Heart right ventricle (tissue), 16 donors: Measurements from ENCODE around the gene MYH7. TPM values are rescaled to one million over a fixed set of nuclear protein-coding genes. Genes with fewer than 3 reads are reported as not detected.

Source experiments
- ATAC-seq, 8 donors: fragments of 200-7000 bp; cut with Tn5 transposase; one replicate each; pipeline ENCODE4 v1.9.1; 2020; ENCODE audit warnings: mild to moderate bottlenecking in 8 of 8, moderate library complexity in 8 of 8, moderate number of reproducible peaks in 1 of 8
- DNase-seq, 2 donors: peaks; one replicate each; pipeline ENCODE4 v3.0.0-alpha.2; 2020
- H3K27ac ChIP-seq, 10 donors: fragments of 200-600 bp; sonication (generic) in 2 of 10; one replicate each; pipeline versions ENCODE4 v1.5.0 to v1.8.0; 2020 to 2022; ENCODE audit warnings: mild to moderate bottlenecking in 3 of 10
- H3K27me3 ChIP-seq, 7 donors: fragments of 200-600 bp; one replicate each; pipeline ENCODE4 v1.8.0; 2021 to 2022; ENCODE audit warnings: mild to moderate bottlenecking in 2 of 7
- H3K36me3 ChIP-seq, 9 donors: fragments of 200-600 bp; sonication (generic) in 1 of 9; one replicate each; pipeline versions ENCODE4 v1.5.0 to v1.8.0; 2020 to 2022; ENCODE audit warnings: mild to moderate bottlenecking in 2 of 9
- H3K4me1 ChIP-seq, 9 donors: fragments of 200-600 bp; sonication (generic) in 1 of 9; one replicate each; pipeline versions ENCODE4 v1.5.0 to v1.8.0; 2020 to 2022; ENCODE audit warnings: mild to moderate bottlenecking in 4 of 9
- H3K4me3 ChIP-seq, 10 donors: fragments of 200-600 bp; sonication (generic) in 2 of 10; one replicate each; pipeline versions ENCODE4 v1.5.0 to v1.8.0; 2020 to 2022; ENCODE audit warnings: mild to moderate bottlenecking in 7 of 10, moderate library complexity in 2 of 10
- H3K9me3 ChIP-seq, 11 donors: fragments of 200-600 bp in 10 of 11; sonication (generic) in 2 of 11; one replicate each; pipeline versions ENCODE4 v1.5.0 to v1.8.0; 2013 to 2022; ENCODE audit warnings: mild to moderate bottlenecking in 2 of 11, control low read depth in 1 of 11, moderate library complexity in 1 of 11
- CTCF ChIP-seq, 9 donors: fragments of 200-600 bp; sonication (generic) in 2 of 9; IDR thresholded peaks; one replicate each; pipeline versions ENCODE4 v1.5.0 to v1.8.0; 2021 to 2022; ENCODE audit warnings: antibody characterized with exemption in 9 of 9, mild to moderate bottlenecking in 5 of 9, moderate library complexity in 1 of 9
- WGBS, 2 donors: extraction: QIAGEN DNeasy Blood & Tissue Kit; methylation state at CpG; one replicate each; pipeline ENCODE4 v1.1.7; 2013; ENCODE audit warnings: inconsistent platforms in 1 of 2; 5-methylcytosine and 5-hydroxymethylcytosine counted together
- intact Hi-C, 10 donors: fragments of 100-400 bp; cut with DNase I; formaldehyde crosslinking; loops; one replicate each; pipeline versions ENCODE4 v1.11.1 to v1.14.2; 2022
- polyA plus RNA-seq, 2 donors: library from polyadenylated mRNA; stranded (reverse); fragments of 200-250 nt; gene quantifications; one replicate each; pipeline ENCODE4 v1.2.3, GENCODE V29; 2013
- total RNA-seq, 10 donors: library from RNA; stranded (reverse); fragmentation: NEBNext Ultra II Directional in 3 of 10; extraction: Animal tissue kit (Norgen Biotek cat#: 25700) in 3 of 10; gene quantifications; one replicate each; pipeline versions ENCODE4 v1.2.1 to v1.2.4, GENCODE V29; 2021 to 2023
- donor health status: Arrhythmogenic right ventricular cardiomyopathy.
- donor health status: ischemic (EF 13 %, LVEDD 7.1; RV severe dilation, severe dysfunction).
- donor health status: healthy with polysubstance abuse.
- donor health status: DM: no; HTN: yes; CAD: no.
- donor health status: DM: no; HTN: no; CAD: no.
- donor health status: ischemic (EF 25% LVEDD 6.9; RV normal size, moderate dysfunction).
- donor health status: ischemic (EF 25% LVEDD 5.7; RV mildly dilated, moderate dysfunction).
- donor health status: healthy.
- donor health status: DM: yes; HTN: yes; CAD: no.
- donor health status: Ischemic cardiomyopathy.
- donor health status: ischemic (EF 35%, LVEDD 5.7; RV mildly dilated, moderate dysfunction).
- donor health status: nonischemic (EF 11% LVEDD 7.7; RV severe dilation, severe dysfunction).
- donor health status: DM: yes; HTN: yes; CAD: no.
- donor health status: PGD.
- donor health status: ischemic (EF 29% LVEDD 5.4; RV normal size, mild dysfunction).
- donor health status: nonischemic (EF 23%, LVEDD 6.1; RV moderate dilation, normal function).

The MYH7 gene
- total and polyA plus RNA-seq, 12 donors: 641 to 22,607 (median 18,940) TPM

GRCh38 chr14:23371865-23372264, 63.6 kb downstream of the MYH7 start:
- no peak overlapping the region for H3K4me3 ChIP-seq
- 90 to 100% methylated on average over 1 of the region's 1 CpG for WGBS, 2 donors
- H3K9me3 ChIP-seq: no peaks in the 10 kb centered on the region
- no peak overlapping the region for H3K27ac ChIP-seq
- ATAC-seq (no peak), DNase-seq (no peak)
- intact Hi-C loops: loop anchor here in 3 of 10 donors (5.0 to 10.0 kb wide), 2 partner anchors 35 to 107 kb away; no protein-coding TSS in a partner anchor
- no peak for TF ChIP-seq CTCF (IDR thresholded peaks at IDR 0.05)
- H3K4me1 ChIP-seq: peaks cover 0 to 11% (median 0%) of the 10 kb centered on the region in 9 donors
- no peaks in the 10 kb centered on the region for H3K36me3 ChIP-seq
- peaks cover 0 to 6% (median 0%) of the 10 kb centered on the region in 7 donors for H3K27me3 ChIP-seq

- ATAC-seq: no peak
- Histone ChIP-seq H3K9me3 (no peaks in the 10 kb centered on the region), H3K4me1 (peaks cover 0 to 15% (median 0%) of the 10 kb centered on the region in 9 donors), H3K27ac (no peak overlapping the region), H3K4me3 (no peak overlapping the region), H3K36me3 (no peaks in the 10 kb centered on the region), H3K27me3 (peaks cover 0 to 23% (median 9%) of the 10 kb centered on the region in 7 donors)
- TF ChIP-seq CTCF (IDR thresholded peaks at IDR 0.05): no peak
- no peak for DNase-seq
- WGBS, 2 donors: 47 to 56% methylated on average over 1 of the region's 1 CpG
- intact Hi-C loops: loop anchor here in 3 of 10 donors (5.0 to 10.0 kb wide), 2 partner anchors 33 to 105 kb away; no protein-coding TSS in a partner anchor
These were observed 65.2 kb downstream of the MYH7 start for GRCh38 chr14:23370221-23370620.

GRCh38 chr14:23366426-23366921, 69.0 kb downstream of the MYH7 start:
- Histone ChIP-seq H3K27me3 (peaks cover 0 to 45% (median 18%) of the 10 kb centered on the region in 7 donors), H3K4me1 (peaks cover 0 to 22% (median 5%) of the 10 kb centered on the region in 9 donors), H3K4me3 (peak overlapping the region in 9 of 10 donors; percentile 50 to 63 (median 59)), H3K9me3 (no peaks in the 10 kb centered on the region), H3K36me3 (no peaks in the 10 kb centered on the region), H3K27ac (peak overlapping the region; percentile 50 to 90 (median 86))
- intact Hi-C loops: loop anchor here in 2 of 10 donors (5.0 kb wide), 2 partner anchors 39 to 104 kb away; no protein-coding TSS in a partner anchor
- ATAC-seq (peak; percentile 33 to 81 (median 58)), DNase-seq (peak; percentile 73 to 79)
- 10 to 18% methylated on average over 34 of the region's 34 CpGs for WGBS, 2 donors
- TF ChIP-seq CTCF (IDR thresholded peaks at IDR 0.05): no peak

GRCh38 chr14:23365732-23366425, 69.6 kb downstream of the MYH7 start:
- 1% methylated on average over 47 to 48 of the region's 51 CpGs for WGBS, 2 donors
- Histone ChIP-seq H3K4me3 (peak overlapping the region; percentile 26 to 63 (median 58)), H3K27ac (peak overlapping the region; percentile 50 to 90 (median 86)), H3K4me1 (peaks cover 0 to 22% (median 5%) of the 10 kb centered on the region in 9 donors), H3K36me3 (no peaks in the 10 kb centered on the region), H3K27me3 (peaks cover 0 to 45% (median 18%) of the 10 kb centered on the region in 7 donors), H3K9me3 (no peaks in the 10 kb centered on the region)
- intact Hi-C loops: loop anchor here in 2 of 10 donors (5.0 kb wide), 2 partner anchors 39 to 104 kb away; no protein-coding TSS in a partner anchor
- no peak for TF ChIP-seq CTCF (IDR thresholded peaks at IDR 0.05)
- ATAC-seq: peak; percentile 51 to 81 (median 74)
- peak; percentile 52 to 60 for DNase-seq
